ENCODE data around the gene MARCHF6.

Gene MARCHF6

DNA sequence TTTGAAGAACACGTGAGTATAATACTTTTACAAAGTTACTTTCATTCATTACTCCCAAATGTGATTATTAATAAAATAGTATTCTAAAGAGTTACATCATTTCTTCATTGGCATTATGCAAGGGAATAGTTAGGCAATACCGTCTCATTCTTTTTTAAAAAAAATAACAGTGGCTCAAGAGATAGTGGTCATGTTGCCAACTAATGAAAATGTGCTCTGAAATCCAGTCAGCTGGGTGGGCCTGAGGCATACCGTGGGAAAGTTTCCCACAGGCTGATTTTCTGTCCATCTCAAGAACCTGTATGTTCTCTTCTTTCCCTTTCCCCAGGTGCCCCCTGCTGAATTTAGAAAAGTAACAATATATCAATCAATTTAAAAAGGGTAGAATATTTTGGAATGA is 47.3 kb downstream of the MARCHF6 start:
- DNase-seq (ENCODE audit: low read depth), result peak; percentile 83
- H3K4me3 ChIP-seq (replicated peaks; ENCODE audit: low read depth, low read length), result no peak overlapping the region
- TF ChIP-seq, protein P1, sequence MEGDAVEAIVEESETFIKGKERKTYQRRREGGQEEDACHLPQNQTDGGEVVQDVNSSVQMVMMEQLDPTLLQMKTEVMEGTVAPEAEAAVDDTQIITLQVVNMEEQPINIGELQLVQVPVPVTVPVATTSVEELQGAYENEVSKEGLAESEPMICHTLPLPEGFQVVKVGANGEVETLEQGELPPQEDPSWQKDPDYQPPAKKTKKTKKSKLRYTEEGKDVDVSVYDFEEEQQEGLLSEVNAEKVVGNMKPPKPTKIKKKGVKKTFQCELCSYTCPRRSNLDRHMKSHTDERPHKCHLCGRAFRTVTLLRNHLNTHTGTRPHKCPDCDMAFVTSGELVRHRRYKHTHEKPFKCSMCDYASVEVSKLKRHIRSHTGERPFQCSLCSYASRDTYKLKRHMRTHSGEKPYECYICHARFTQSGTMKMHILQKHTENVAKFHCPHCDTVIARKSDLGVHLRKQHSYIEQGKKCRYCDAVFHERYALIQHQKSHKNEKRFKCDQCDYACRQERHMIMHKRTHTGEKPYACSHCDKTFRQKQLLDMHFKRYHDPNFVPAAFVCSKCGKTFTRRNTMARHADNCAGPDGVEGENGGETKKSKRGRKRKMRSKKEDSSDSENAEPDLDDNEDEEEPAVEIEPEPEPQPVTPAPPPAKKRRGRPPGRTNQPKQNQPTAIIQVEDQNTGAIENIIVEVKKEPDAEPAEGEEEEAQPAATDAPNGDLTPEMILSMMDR (IDR thresholded peaks at IDR 0.05; ENCODE audit: low read length, missing control alignments), result no peak

DNA sequence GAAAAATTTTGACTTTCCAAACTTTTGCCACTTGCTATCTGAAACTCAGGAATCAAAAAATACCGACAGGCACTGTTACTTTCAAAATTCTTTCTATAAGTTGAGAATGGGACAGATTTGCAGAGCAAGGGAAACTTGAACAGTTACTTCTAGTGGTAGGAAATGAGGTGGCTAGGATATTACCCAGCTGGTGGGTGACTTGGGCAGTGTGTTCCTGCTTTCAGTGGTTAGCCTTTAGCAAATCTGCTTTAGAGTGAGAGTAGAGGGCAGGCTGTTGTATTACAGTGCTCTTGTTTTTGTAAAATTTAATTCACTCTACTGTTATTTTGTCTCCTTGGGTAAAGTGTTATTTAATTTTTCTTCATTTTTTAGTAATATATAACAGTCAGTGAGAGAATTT is 48.0 kb downstream of the MARCHF6 start:
- H3K4me3 ChIP-seq (replicated peaks; ENCODE audit: low read depth, low read length), result no peak overlapping the region
- TF ChIP-seq, protein P1 (IDR thresholded peaks at IDR 0.05; ENCODE audit: low read length, missing control alignments), result no peak
- no peak for DNase-seq (ENCODE audit: low read depth)
